GM21390 (cell line): ENCODE data around the gene SART1.
A peak's percentile ranks its signal among the peaks of the same experiment; 100 is the strongest.

Source experiments
- ATAC-seq: cut with Tn5 transposase; IDR thresholded peaks from one replicate; pipeline ENCODE4 v1.9.1; 2021; ENCODE audit not compliant: unreplicated experiment

SART1 gene

GRCh38 chr11:65961267-65962140, at the start of gene SART1:
SART1 (plus strand) TSS chr11:65961734; CDS start chr11:65961781, 47 bp downstream.
- peak; percentile 76 for ATAC-seq

- no peak for ATAC-seq
These were observed 48.7 kb upstream of the SART1 start for GRCh38 chr11:65912845-65913244.

- ATAC-seq = no peak
These were observed 46.3 kb upstream of the SART1 start for GRCh38 chr11:65915101-65915820.

GRCh38 chr11:65915821-65916251, 45.7 kb upstream of the SART1 start:
- no peak for ATAC-seq

- ATAC-seq = no peak
These were observed 45.1 kb upstream of the SART1 start for GRCh38 chr11:65916391-65916790.

GRCh38 chr11:65917077-65917433, 44.5 kb upstream of the SART1 start:
- ATAC-seq = no peak

GRCh38 chr11:65917434-65918210, 43.9 kb upstream of the SART1 start:
- ATAC-seq = no peak

GRCh38 chr11:65918211-65919140, 43.1 kb upstream of the SART1 start, which contains the start of gene C11orf68:
C11orf68 (minus strand) TSS chr11:65919062; CDS start chr11:65919031, 31 bp downstream.
- peak; percentile 45 for ATAC-seq

- ATAC-seq = peak; percentile 75
These were observed 42.4 kb upstream of the SART1 start, which contains the start of gene DRAP1 for GRCh38 chr11:65919141-65919572. DRAP1 (plus strand) TSS chr11:65919426; CDS start chr11:65919502, 76 bp downstream.

- peak; percentile 38 for ATAC-seq
These were observed 41.8 kb upstream of the SART1 start for GRCh38 chr11:65919573-65920371.

GRCh38 chr11:65920372-65920802, 41.1 kb upstream of the SART1 start:
- ATAC-seq = no peak

GRCh38 chr11:65921033-65921555, 40.4 kb upstream of the SART1 start:
- ATAC-seq = no peak

- no peak for ATAC-seq
These were observed 39.7 kb upstream of the SART1 start for GRCh38 chr11:65921876-65922275.

GRCh38 chr11:65922565-65922964, 39.0 kb upstream of the SART1 start:
- no peak for ATAC-seq

- no peak for ATAC-seq
These were observed 36.1 kb upstream of the SART1 start for GRCh38 chr11:65925397-65925796.

GRCh38 chr11:65927904-65928397, 33.6 kb upstream of the SART1 start:
- ATAC-seq = peak; percentile 69

GRCh38 chr11:65928667-65929066, 32.9 kb upstream of the SART1 start:
- no peak for ATAC-seq

- no peak for ATAC-seq
These were observed 29.6 kb upstream of the SART1 start for GRCh38 chr11:65931773-65932557.
